HG03097 (cell line): ENCODE results near the gene ABHD16A.
A peak's percentile ranks its signal among the peaks of the same experiment; 100 is the strongest.

Source experiments
- ATAC-seq: cut with Tn5 transposase; IDR thresholded peaks from one replicate; pipeline ENCODE4 v1.9.1; 2021; ENCODE audit not compliant: unreplicated experiment, low FRiP score

ABHD16A gene

DNA sequence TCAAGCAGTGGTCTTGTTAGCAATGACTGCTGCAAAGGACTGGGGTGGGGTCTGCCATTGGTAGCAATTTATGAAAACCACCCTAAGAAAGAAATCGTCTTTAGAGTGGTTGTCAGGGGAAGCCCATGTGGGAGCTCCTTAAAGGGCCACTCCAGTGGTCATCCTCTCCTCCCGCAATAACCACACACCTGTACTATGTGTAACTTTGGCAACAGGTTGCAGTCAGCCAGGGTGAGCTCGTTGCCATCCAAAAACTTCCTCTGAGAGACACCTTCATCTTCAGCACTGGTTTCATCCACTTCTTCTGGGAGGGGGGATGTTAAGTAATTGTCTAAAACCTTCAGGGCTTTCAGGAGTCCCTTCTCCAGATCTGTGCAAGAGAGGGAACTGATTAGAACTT, 28.9 kb upstream of the ABHD16A start:
- no peak for ATAC-seq

DNA sequence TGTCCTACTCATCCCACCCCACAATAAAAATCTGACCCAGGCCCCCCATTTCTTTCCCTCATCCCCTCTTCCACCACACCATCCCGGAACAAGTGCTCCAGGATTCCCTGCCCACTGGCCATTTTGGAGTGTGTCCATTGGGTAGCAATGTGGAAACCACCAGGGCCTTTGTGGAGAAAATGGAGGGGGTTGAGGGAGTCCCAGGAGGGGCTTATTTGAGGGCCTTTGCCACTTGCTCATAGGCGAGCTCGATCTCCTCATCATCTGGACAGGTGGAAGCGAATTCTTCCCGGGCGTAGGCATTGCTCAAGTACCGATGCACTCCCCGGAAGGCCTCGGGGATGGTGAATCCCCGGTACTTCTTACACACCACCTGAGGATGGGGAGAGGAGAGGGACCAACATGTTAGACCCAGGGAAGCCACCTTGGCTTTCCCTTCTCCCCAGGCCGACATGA, 27.5 kb upstream of the ABHD16A start:
- no peak for ATAC-seq

DNA sequence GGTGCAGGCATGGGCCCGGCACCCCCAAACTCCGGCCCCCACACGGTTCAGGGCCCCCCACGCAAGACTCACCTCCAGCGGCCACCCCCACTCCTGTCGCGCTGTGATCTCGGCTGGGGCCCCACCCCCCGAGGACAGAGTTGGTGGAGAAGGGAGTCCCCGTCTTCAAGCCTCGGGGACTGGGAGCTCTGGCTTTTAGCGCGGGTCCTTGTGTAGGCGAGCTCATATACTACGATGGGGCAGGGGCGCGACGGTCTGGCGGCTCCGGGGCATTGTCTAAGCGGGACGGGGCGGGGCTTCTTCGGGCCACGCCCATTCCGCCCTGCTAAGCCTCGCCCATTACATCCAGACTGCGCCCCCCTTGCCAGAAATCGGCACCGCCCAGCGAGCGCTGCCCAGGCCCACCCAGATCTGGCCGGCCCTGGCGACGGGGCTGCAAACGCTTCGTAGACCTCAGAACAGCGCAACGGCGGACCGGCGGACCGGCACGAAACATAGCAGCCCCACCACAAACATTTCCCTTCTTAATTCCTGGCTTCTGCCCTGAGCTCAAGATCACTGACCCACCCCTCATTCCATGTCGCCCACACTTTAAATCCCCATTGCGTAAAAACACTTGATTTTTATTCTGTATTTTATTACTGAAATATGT, 27.0 kb upstream of the ABHD16A start:
- peak; percentile 8 for ATAC-seq

DNA sequence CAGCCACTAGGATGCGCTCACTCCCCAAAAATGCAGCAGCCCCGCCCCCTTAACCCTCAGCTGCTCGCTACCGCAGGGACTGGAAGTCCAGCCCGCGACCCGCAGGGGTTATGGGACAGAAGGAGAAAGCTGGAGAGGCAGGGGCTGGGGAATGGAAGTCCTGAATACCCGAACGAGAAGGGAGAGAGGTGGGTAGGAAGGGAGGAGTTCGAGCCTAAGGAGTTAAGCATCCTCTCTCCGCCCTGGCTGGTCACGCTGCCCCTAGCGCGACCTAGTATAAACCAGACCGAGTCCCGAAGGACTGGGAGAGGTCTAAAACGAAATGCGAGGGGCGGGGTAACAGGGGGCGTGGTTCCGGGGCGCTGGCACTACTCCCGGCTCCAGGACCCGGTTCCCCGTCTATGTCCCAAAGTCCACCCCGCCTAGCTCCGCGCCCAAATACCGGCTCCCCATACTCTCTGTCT, 26.4 kb upstream of the ABHD16A start:
- peak; percentile 33 for ATAC-seq

DNA sequence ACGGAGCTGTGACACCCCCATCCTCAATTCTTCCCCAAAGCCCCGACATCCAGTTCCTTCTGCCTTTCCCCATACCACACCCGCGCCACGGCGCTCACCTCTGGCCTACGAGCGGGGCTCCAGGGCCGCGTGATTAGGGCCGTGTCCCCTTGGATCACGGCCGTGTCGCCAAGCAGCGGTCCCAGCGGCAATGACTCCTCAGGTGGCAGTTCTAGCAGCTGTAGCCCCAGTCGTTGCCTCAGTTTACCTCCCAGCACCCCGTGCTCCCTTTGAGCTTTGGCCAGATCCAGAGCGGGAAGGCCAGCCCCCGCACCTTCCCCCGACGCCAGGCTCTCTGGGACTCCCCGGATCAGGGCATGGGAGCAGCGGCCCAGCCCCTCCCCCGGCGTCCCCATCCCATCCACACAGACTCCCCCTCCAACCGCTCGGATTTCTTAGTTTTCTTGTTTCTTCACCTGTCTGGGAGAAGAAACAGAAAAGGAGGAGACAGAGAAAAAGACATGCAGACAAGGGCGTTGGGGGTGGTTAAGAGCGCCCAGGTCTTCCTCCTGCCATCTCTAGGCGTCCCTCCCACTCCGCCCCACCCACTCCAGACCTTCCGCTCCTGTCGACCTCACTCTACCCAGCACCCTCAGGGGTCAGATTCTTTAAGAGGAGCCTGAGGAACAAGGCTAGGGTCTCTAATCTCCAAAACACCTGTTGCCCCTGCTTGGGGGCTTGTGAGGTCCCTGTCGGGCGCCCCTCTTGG, 25.8 kb upstream of the ABHD16A start, which contains the start of gene DDAH2:
DDAH2 (minus strand) TSS at position 533 of the 748 bp plus-strand sequence; CDS start at position 395, 138 bp downstream.
- no peak for ATAC-seq

DNA sequence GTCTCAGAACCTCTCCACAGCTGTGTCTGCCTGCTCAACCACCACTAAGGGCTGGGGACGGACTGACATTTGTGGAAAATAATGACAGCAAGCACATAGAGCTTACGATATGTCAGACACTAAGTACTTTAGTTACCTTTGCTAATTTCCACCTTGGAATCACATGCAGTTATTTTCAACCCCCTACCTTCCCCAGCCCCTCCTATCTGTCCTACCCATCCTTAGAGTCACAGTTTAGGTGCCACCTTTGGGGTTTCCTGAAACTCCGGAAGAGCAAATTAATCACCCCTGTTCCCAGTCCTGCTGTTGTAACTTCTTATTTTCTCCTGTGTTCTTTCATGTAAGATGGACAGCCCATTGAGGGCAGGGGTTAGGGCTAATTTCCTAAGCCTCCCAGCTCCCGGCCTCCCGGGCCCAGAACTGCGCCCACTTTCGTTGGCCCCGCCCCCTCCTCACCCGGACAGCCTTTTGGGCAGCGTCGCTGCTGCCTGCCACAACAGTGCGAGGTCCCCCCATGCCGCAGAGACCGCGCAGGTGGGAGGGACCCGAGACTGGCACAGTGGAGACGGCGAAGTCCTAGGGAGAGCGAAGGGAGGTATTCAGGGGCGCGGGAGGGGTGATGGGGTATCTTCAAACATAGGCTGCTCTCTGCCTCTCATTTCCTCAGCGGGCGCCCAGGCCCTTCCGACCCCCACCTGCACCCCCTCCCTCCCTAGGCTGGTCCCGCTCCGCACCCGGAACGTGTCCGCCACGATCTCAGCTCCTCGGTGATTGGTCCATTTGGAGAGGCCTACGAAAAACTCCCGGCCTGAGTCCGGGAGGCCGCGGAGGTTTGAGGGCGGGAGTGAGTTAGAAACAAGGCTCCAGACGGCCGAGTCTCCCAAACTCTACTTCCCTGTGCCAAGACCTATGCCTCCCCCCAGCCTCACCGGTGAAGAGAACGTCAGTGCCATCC, 24.9 kb upstream of the ABHD16A start:
- ATAC-seq: no peak

DNA sequence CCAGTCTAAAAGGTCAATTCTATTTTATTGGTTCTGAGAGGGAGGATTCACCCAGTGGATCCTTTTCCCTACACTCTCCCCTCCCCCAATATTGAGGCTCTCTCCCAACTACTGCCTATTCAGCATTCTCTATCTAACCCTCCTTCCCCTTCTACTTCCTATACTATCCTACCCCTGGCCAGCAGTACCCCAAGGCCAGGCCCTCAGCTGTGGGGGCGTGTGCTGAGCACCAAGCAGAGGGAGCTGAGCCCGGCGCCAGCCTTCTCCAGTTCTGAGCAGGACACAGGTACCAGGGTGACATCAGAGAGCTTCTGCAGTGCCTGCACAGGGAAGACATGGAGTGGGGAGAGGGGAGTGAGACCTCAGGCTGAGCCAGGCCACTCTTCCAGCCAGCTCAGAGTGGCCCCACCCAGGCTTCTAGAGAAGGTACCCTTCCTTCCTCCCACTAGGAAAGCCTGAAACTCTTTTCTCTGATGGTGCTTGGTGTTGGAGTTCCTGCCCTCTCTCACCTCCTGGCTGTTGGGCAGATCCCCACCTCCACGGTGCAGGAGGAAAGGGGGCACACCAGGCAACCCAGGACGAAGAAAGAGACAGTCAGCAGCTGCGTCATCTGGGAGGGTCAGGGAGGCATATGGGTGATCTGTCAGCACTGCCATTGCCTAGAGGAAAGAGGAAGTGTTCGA, 24.1 kb upstream of the ABHD16A start:
- no peak for ATAC-seq

DNA sequence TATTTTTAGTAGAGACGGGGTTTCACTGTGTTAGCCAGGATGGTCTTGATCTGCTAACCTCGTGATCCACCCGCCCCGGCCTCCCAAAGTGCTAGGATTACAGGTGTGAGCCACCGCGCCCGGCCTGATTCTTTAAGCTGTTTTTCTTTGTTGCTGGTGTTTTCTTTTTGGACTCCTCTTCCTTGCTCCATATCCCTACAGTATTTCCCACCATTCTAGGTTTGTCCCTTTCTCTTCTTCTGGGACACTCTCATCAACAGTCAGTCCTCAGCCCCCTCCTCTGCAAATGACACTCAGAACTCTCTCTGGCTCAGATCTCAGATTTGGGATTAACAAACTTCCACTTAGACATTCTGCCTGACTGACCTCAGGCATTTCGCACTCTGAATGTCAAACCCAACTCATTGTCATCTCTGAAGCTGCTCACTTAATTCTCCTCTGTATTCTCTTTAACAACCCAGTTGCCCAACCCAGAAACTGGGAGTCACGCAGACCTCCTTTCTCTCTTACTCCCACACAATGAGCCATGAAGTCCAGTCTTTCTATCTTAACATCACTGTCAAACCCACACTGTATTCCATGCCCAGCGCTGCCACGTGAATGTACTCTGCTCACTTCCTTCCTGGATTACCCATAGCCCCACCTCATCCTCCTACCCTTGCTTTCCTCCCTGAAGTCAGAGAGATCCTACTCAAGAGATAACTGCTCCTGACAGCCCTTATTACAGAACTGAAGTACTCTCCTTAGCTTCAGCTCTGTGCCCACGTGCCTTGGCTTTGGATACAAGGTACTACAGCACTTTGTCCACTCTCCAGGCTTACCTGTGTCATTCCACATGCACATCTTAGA, 22.6 kb upstream of the ABHD16A start:
- no peak for ATAC-seq

DNA sequence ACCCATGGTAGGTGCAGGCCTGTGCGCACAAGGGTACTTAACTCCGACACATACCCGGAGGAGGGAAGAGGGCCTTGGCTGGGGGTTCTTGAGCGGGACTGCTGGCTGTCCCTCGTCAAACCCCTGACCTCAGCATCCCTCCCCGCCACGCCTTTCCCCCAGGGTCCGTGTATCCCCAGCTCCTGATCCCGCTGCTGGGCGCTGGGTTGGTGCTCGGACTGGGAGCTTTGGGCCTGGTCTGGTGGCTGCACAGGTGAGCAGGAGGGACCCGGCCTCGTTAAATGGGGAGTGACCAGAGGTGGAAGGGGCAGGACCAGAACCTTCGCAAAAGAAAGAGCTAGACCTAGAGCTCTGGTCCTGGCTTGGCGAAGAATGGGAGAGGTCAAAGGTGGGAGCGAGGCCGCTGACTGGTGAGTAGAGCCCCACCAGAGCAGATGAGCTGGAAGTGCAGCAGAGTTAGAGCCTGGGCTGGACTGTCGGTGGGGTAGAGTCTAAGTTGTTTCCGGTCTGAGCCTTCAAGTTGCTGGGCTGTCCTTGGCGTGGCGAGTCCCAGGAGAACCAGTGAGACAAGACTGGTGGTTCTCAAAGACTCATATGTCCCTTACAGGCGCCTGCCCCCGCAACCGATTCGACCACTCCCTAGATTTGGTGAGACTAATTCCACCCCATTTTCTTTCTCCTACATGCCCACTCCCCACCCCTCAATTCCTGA, 21.0 kb upstream of the ABHD16A start:
- no peak for ATAC-seq

DNA sequence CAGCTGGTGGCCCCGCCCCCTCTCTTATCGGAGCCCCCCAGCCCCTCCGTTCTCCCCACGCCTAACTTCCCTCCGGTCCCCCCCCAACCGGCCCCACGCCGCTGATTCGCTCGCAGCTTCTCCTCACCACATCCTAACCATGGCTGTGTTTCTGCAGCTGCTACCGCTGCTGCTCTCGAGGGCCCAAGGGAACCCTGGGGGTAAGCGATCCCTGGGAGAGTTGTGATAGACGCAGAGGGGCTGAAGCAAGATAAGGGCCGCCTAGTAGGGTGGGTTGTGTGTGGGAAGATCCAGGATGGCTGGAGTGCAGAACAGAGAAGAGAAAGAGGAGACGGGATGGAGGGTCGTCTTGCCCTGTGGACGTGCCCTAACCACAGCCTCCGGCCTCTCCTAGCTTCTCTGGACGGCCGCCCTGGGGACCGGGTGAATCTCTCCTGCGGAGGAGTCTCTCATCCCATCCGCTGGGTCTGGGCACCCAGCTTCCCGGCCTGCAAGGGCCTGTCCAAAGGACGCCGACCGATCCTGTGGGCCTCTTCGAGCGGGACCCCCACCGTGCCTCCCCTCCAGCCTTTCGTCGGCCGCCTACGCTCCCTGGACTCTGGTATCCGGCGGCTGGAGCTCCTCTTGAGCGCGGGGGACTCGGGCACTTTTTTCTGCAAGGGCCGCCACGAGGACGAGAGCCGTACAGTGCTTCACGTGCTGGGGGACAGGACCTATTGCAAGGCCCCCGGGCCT, 20.3 kb upstream of the ABHD16A start, which contains the start of gene MPIG6B:
MPIG6B (plus strand) TSS at position 129 of the 735 bp plus-strand sequence; CDS start at position 140, 11 bp downstream.
- ATAC-seq: no peak

DNA sequence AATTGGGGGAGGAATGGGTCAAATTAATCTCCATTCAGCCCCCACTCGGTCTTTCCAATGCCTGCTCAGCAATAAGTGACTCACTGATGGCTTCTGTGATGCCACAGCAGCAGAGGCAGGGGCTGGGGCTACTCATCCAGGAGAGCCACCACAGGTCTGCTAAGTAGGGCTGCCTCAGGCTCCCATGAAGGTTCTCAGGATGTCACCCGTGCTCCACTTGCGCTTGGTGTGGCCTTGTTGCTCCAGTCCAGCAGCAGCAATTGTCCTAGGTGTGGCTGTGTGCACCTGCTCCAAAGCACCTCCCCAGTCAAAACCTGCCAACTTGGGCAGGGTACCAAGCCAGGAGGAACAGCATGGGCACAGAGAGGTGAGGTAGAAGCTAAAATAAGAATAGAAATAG, 19.0 kb upstream of the ABHD16A start:
- no peak for ATAC-seq

DNA sequence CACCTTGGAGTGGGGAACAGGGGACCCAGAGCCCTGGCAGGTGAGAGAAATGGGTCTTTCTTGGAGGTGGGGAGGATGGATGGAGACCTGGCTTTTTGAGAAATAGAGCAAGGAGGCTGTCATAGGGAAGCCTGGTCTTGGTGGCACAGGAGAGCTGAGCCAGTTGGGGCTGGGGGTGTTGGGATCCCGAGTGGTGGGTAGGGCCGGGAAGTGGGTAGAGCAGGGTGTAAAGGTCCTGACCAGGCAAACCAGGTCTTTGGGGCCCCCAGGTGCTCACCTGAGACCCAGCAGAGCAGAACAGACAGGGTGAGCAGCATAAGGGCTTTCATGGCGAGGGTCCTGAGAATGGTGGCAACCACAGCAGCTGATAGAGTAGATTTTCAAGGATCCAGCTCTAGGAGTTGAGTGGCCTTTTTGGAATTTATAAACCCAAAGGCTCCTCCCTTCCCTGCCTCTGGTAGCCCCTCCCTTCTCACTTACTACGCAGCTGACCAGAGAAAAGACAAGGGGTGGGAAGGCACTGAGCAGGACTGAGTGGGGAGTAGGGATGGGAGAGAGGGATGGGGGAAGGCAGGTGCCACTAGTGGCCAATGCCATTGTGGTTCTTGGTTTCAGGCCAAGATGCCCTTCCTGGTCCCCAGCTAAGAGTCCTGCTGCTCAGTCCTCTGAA, 18.4 kb upstream of the ABHD16A start, which contains the start of gene LY6G6C:
LY6G6C (minus strand) TSS at position 396 of the 670 bp plus-strand sequence; CDS start at position 329, 67 bp downstream.
- no peak for ATAC-seq

DNA sequence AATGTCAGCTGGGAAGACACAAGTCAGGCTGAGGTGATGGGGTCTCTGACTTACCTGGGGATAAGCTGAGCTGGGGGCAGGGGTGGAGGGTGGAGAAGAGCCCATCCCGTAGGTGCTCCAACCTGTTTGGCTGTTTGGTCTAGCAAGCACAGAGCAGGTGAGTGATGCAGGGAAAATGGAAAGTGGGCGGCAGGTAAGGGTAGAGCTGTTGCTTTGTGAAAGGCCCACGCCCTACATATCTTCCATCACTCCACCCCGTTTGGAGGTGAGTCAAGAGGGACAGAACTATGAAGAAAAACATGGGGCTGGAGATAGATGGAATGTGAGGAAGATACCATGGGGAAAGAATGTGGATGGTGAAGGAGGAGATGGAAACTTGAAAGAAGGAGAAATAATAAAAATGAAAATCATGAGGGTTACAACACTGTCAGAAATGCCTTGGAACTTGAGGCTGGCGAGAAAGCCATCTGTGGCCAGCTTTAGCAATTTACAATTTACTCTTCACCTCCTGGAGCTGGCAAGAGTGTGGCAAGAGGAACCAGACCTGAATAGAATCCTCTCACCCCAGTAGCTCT, 17.2 kb upstream of the ABHD16A start:
- no peak for ATAC-seq

DNA sequence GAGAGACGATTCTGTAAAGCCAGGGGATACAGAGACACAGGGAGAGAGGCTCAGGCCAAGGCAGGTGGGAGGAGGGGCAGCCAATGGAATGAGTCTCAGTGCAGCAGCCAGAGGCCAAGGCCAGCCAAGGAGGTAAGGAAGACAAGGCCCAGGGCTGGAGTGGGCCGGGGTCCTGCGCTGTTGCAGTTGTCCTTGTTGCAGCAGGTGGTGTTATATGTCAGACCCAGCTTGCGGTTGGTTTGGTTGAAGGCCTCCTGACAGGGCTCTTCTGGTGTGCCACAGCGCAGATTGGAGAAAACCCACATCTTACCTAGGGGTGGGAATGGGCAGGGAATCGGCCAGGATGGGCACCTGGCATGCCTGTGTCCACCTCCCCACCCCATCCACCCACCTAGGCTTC, 15.9 kb upstream of the ABHD16A start:
- no peak for ATAC-seq

DNA sequence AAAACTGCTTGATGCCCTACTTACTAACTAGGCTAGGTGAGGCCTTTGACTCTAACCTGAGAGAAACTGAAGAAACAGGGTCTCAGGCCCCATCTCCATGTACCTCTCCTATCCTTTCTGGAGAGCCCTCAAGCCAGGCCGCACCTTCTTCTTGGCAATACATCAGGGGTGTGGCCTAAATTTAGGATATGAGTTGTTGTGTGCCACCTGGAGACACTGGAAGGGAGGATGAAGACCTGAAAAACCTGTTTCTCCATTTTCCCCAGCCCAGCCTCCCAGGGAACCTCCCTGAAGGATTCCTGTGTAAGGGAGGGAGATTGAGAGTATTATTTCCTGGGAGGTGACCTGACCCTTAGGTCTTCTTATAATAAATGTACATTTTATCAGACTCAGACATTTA, 15.1 kb upstream of the ABHD16A start:
- ATAC-seq: no peak

DNA sequence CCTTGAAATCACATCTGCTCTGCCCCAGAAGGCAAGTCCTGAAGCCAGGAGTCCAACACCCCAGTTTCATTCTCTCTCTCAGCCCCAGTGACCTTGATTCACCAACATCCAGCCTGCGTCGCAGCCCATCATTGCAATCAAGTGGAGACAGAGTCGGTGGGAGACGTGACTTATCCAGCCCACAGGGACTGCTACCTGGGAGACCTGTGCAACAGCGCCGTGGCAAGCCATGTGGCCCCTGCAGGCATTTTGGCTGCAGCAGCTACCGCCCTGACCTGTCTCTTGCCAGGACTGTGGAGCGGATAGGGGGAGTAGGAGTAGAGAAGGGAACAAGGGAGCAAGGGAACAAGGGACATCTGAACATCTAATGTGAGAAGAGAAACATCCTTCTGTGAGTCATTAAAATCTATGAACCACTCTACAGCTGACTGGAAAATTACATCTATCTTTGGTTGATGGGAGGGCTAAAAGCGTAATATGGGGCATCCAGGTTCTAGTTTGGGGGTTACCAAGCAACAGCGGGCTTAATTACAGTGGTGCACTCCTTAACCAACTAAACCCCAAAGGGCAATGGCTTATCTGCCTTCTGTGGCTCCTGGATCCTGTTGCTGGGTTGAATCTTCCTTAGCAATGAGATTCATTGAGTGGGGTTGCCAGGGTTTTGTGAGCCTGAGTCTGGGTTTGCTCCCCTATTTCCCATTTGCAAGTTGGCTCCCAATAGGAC, 14.5 kb upstream of the ABHD16A start:
- ATAC-seq: no peak
